Colonic mucosa (tissue), 4 donors: Measurements from ENCODE around the gene BLOC1S6. TPM values are rescaled to one million over a fixed set of nuclear protein-coding genes. Genes with fewer than 3 reads are reported as not detected.

Experiments used
- DNase-seq: peaks from one replicate; pipeline ENCODE4 v3.0.0-alpha.2; 2020
- H3K27ac ChIP-seq: fragments of 200-600 bp; one replicate; pipeline ENCODE4 v1.8.0; 2021
- H3K27me3 ChIP-seq: fragments of 200-600 bp; one replicate; pipeline ENCODE4 v1.8.0; 2021
- H3K36me3 ChIP-seq: fragments of 200-600 bp; one replicate; pipeline ENCODE4 v1.8.0; 2021
- H3K4me1 ChIP-seq: fragments of 200-600 bp; one replicate; pipeline ENCODE4 v1.8.0; 2021; ENCODE audit warnings: mild to moderate bottlenecking
- H3K4me3 ChIP-seq: fragments of 200-600 bp; one replicate; pipeline ENCODE4 v1.8.0; 2021
- H3K9ac ChIP-seq, 2 donors: one replicate each; pipeline ENCODE4 v1.7.0; 2013; ENCODE audit warnings: control low read depth in 2 of 2, low read depth in 2 of 2, low read length in 2 of 2
- H3K9me3 ChIP-seq: fragments of 200-600 bp; one replicate; pipeline ENCODE4 v1.8.0; 2021
- CTCF ChIP-seq: fragments of 200-600 bp; IDR thresholded peaks from one replicate; pipeline ENCODE4 v1.8.0; 2022; ENCODE audit warnings: antibody characterized with exemption, mild to moderate bottlenecking
- intact Hi-C: fragments of 100-400 bp; cut with DNase I; formaldehyde crosslinking; loops from one replicate; pipeline ENCODE4 v1.14.1; 2022
- total RNA-seq, 2 donors: library from RNA; stranded (reverse); fragmentation: NEBNext Ultra II Directional in 1 of 2; extraction: Animal tissue kit (Norgen Biotek cat#: 25700) in 1 of 2; gene quantifications; one replicate each; pipeline ENCODE4 v1.2.1, GENCODE V29; 2021
- donor health status: healthy.
- donor health status: DM: no; HTN: no; CAD: no.
- donor health status: DM: no; HTN: no; CAD: no.

Gene BLOC1S6
- total RNA-seq, 2 donors from 2014 or later = 28.3 to 31.9 TPM

GRCh38 chr15:45634432-45635190 is 47.4 kb downstream of the BLOC1S6 start, which contains the start of gene SQOR:
Gene SQOR, plus strand, starts transcription at chr15:45635029. Its CDS starts 23,895 bp downstream, at chr15:45658924.
- TF ChIP-seq CTCF = no peak
- no peaks in the 10 kb centered on the region for H3K27me3 ChIP-seq
- H3K9ac ChIP-seq = peak within 1 kb of the TSS; percentile 96 to 99
- no peaks in the 10 kb centered on the region for H3K36me3 ChIP-seq
- intact Hi-C loops = no loop called here
- peak within 1 kb of the TSS; percentile 51 for H3K4me3 ChIP-seq
- peak; percentile 94 for DNase-seq
- H3K4me1 ChIP-seq = peaks cover 5% of the 10 kb centered on the region
- no peaks in the 10 kb centered on the region for H3K9me3 ChIP-seq
- H3K27ac ChIP-seq = peak within 1 kb of the TSS; percentile 97

GRCh38 chr15:45635191-45635638 is 48.0 kb downstream of the BLOC1S6 start:
- TF ChIP-seq CTCF = peak; percentile 46
- peaks cover 5% of the 10 kb centered on the region for H3K4me1 ChIP-seq
- peak overlapping the region; percentile 97 for H3K27ac ChIP-seq
- peak overlapping the region; percentile 96 to 99 for H3K9ac ChIP-seq
- intact Hi-C loops = no loop called here
- no peaks in the 10 kb centered on the region for H3K27me3 ChIP-seq
- peak; percentile 83 for DNase-seq
- no peaks in the 10 kb centered on the region for H3K36me3 ChIP-seq
- no peaks in the 10 kb centered on the region for H3K9me3 ChIP-seq
- H3K4me3 ChIP-seq = peak overlapping the region; percentile 51

- H3K4me3 ChIP-seq = peak overlapping the region; percentile 51
- peak overlapping the region; percentile 97 for H3K27ac ChIP-seq
- no peak for DNase-seq
- H3K36me3 ChIP-seq = no peaks in the 10 kb centered on the region
- peak; percentile 1 for TF ChIP-seq CTCF
- intact Hi-C loops = no loop called here
- H3K9me3 ChIP-seq = no peaks in the 10 kb centered on the region
- H3K27me3 ChIP-seq = no peaks in the 10 kb centered on the region
- peaks cover 8% of the 10 kb centered on the region for H3K4me1 ChIP-seq
- H3K9ac ChIP-seq = peak overlapping the region; percentile 96 to 99
These were observed 48.6 kb downstream of the BLOC1S6 start for GRCh38 chr15:45635763-45636292.

- peak overlapping the region; percentile 6 to 80 for H3K9ac ChIP-seq
- H3K9me3 ChIP-seq = no peaks in the 10 kb centered on the region
- H3K27me3 ChIP-seq = no peaks in the 10 kb centered on the region
- H3K36me3 ChIP-seq = no peaks in the 10 kb centered on the region
- no peak for DNase-seq
- intact Hi-C loops = no loop called here
- TF ChIP-seq CTCF = no peak
- H3K4me1 ChIP-seq = peaks cover 15% of the 10 kb centered on the region
- peak overlapping the region; percentile 97 for H3K27ac ChIP-seq
- peak overlapping the region; percentile 51 for H3K4me3 ChIP-seq
These were observed 50.0 kb downstream of the BLOC1S6 start for GRCh38 chr15:45637141-45637540.

GRCh38 chr15:45637552-45638033 is 50.4 kb downstream of the BLOC1S6 start:
- H3K36me3 ChIP-seq = no peaks in the 10 kb centered on the region
- H3K27me3 ChIP-seq = no peaks in the 10 kb centered on the region
- peak; percentile 76 for DNase-seq
- no peak for TF ChIP-seq CTCF
- intact Hi-C loops = no loop called here
- peaks cover 15% of the 10 kb centered on the region for H3K4me1 ChIP-seq
- no peaks in the 10 kb centered on the region for H3K9me3 ChIP-seq
- peak overlapping the region; percentile 33 to 80 for H3K9ac ChIP-seq
- peak overlapping the region; percentile 51 for H3K4me3 ChIP-seq
- H3K27ac ChIP-seq = peak overlapping the region; percentile 97
